ENCODE data around the gene POMGNT2. TPM values are rescaled to one million over a fixed set of nuclear protein-coding genes. Genes with fewer than 3 reads are reported as not detected.

The POMGNT2 gene
- total and polyA plus RNA-seq, 9 donors: 12.0 to 51.7 (median 36.0) TPM

DNA sequence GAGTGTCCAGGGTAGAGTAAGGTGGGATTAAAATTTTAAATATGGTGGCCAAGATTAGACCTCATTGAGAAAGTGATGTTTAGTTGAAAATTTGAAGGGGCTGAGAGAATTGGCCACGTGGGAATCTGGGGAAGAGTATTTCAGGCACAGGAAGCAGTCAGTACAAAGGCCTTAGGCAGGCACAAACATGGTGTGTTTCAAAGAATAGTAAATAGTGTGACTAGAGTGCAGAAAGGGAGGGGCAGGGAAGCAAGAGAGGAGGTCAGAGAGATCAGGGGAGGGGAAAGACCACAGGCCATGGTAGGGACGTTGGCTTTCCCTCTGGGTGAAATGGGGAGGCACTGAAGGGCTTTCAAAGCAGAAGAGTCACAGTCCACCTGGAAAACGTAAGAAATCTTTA lies 36.6 kb upstream of the POMGNT2 start:
- 24 to 56% (median 32%) methylated on average over 3 of the region's 3 CpGs for WGBS, 3 donors
- no peak for DNase-seq
- no peaks in the 10 kb centered on the region for H3K4me1 ChIP-seq (ENCODE audit: insufficient read depth)
- no peak overlapping the region for H3K4me3 ChIP-seq
- no peaks in the 10 kb centered on the region for H3K27me3 ChIP-seq
- intact Hi-C loops (cut with DNase I): no loop called here
- H3K9me3 ChIP-seq: no peaks in the 10 kb centered on the region
- no peaks in the 10 kb centered on the region for H3K36me3 ChIP-seq
- TF ChIP-seq EP300 (IDR thresholded peaks at IDR 0.05) (no peak), POLR2A (IDR thresholded peaks at IDR 0.05) (no peak)
- TF ChIP-seq, protein P1, sequence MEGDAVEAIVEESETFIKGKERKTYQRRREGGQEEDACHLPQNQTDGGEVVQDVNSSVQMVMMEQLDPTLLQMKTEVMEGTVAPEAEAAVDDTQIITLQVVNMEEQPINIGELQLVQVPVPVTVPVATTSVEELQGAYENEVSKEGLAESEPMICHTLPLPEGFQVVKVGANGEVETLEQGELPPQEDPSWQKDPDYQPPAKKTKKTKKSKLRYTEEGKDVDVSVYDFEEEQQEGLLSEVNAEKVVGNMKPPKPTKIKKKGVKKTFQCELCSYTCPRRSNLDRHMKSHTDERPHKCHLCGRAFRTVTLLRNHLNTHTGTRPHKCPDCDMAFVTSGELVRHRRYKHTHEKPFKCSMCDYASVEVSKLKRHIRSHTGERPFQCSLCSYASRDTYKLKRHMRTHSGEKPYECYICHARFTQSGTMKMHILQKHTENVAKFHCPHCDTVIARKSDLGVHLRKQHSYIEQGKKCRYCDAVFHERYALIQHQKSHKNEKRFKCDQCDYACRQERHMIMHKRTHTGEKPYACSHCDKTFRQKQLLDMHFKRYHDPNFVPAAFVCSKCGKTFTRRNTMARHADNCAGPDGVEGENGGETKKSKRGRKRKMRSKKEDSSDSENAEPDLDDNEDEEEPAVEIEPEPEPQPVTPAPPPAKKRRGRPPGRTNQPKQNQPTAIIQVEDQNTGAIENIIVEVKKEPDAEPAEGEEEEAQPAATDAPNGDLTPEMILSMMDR (IDR thresholded peaks at IDR 0.05): no peak
- H3K27ac ChIP-seq: no peak overlapping the region

DNA sequence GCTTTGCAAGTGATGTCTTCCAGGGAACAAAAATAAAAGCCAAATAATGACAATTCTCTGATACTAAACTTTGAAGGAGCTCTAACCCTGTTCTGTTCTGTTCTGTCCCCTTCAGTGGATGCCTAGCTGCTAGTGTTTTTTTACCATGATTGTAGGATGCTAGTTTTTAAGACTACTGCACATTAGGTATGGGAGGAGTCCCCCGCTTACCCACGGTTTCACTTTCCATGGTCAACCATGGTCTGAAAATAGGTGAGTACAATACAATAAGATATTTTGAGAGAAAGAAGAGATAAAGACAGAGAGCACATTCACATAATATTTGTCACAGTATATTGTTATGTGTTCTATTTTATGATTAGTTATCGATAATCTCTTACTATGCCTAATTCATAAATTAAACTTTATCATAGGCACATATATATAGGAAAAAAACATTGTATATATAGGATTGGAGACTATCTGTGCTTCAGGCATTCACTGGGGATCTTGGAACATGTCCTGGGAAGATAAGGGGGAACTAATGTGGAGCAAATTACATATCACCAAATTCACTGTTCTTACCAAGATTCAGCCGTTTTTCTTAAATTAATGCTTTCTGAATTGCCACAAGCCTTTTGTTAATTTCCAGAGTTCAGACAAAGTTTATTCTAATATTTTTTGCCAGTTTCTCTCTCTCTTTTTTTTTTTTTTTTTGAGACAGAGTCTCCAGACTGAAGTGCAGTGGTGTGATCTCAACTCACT lies 32.8 kb upstream of the POMGNT2 start:
- Histone ChIP-seq H3K4me1 (ENCODE audit: insufficient read depth) (no peaks in the 10 kb centered on the region), H3K27ac (no peak overlapping the region), H3K36me3 (no peaks in the 10 kb centered on the region), H3K4me3 (no peak overlapping the region), H3K9me3 (no peaks in the 10 kb centered on the region), H3K27me3 (no peaks in the 10 kb centered on the region)
- no peak for DNase-seq
- TF ChIP-seq POLR2A (IDR thresholded peaks at IDR 0.05): no peak
- TF ChIP-seq, protein P1 (IDR thresholded peaks at IDR 0.05): no peak
- no peak for TF ChIP-seq EP300 (IDR thresholded peaks at IDR 0.05)
- WGBS, 3 donors: 70 to 83% (median 71%) methylated on average over 4 of the region's 4 CpGs
- intact Hi-C loops (cut with DNase I): no loop called here

DNA sequence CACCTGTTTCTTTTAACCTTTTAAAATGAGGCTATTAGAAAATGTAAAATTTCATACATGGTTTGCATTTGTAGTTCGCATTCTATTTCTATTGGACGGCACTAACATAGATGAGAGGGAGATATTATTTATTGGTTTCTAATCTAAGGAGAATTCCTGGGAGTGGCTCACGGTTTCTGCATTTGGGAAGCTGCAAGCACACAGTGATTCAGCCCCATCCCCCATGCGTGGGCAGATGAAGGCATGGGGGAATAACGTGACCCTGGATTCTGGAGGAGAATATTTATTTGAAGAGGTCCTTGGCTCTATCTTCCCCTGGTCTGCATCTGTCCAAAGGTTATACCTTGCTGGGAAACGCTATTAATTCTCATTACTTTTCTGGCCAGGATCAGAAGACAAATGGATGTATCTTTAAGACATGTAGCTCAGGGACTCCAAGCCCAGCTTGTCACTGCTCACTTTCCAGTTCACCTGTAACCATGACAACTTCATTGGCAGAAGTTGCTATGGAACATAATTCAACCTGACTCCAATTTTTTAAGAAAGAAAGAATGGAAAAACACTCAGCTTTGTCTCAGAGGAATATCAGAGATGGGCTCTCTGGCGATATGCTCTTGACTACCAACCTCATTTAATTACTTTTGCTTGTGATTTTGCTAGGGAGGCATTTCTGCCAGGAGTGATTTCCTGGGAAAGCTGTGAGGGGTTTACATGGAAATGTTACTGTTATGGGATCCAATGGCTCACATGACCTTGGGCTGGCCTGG lies 27.2 kb upstream of the POMGNT2 start:
- peak overlapping the region in 1 of 2 donors; percentile 9 for H3K27ac ChIP-seq
- H3K4me3 ChIP-seq: no peak overlapping the region
- TF ChIP-seq EP300 (IDR thresholded peaks at IDR 0.05) (no peak), POLR2A (IDR thresholded peaks at IDR 0.05) (no peak)
- TF ChIP-seq, protein P1 (IDR thresholded peaks at IDR 0.05): no peak
- DNase-seq: peak in 4 of 5 donors; percentile 22 to 53 (median 33)
- H3K27me3 ChIP-seq: no peaks in the 10 kb centered on the region
- WGBS, 3 donors: 15 to 16% (median 15%) methylated on average over 7 of the region's 7 CpGs
- H3K9me3 ChIP-seq: no peaks in the 10 kb centered on the region
- H3K36me3 ChIP-seq: no peaks in the 10 kb centered on the region
- intact Hi-C loops (cut with DNase I): no loop called here
- H3K4me1 ChIP-seq (ENCODE audit: insufficient read depth): no peaks in the 10 kb centered on the region

DNA sequence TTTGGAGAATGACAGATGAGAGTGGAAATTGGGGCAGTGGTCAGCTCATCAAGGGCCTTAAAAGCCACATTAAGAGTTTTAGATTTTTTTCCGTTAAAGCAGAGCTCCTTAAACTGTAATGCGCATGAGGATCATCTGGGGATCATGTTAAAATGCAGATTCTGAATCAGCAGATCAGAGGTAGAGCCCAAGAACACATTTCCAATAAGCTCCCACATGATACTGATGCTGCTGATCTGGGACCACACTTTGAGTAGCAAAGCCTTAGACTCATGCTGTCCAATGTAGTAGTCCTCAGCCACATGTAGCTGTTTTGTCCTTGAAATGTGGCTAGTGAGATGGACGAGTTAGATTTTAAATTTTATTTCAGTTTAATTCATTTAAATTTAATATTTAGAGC lies 26.3 kb upstream of the POMGNT2 start:
- H3K9me3 ChIP-seq: no peaks in the 10 kb centered on the region
- H3K27ac ChIP-seq: no peak overlapping the region
- no peak for DNase-seq
- H3K27me3 ChIP-seq: no peaks in the 10 kb centered on the region
- H3K36me3 ChIP-seq: no peaks in the 10 kb centered on the region
- 76 to 82% (median 80%) methylated on average over 3 of the region's 3 CpGs for WGBS, 3 donors
- no peak overlapping the region for H3K4me3 ChIP-seq
- no peaks in the 10 kb centered on the region for H3K4me1 ChIP-seq (ENCODE audit: insufficient read depth)
- intact Hi-C loops (cut with DNase I): no loop called here
- TF ChIP-seq, protein P1 (IDR thresholded peaks at IDR 0.05): no peak
- TF ChIP-seq POLR2A (IDR thresholded peaks at IDR 0.05) (no peak), EP300 (IDR thresholded peaks at IDR 0.05) (no peak)

All from ovary (tissue), 9 donors.